DMS79 treated with DMSO at 0.1 percent for 48 hours (cell line): ENCODE results near the gene RYR3.

Source experiments
- DNase-seq: peaks from one replicate; lab custom pipeline; 2025; lab: John Stamatoyannopoulos, UW

RYR3 gene

GRCh38 chr15:33649217-33649933 lies 338.6 kb downstream of the RYR3 start:
- no peak for DNase-seq

GRCh38 chr15:33654860-33655259 lies 344.1 kb downstream of the RYR3 start:
- no peak for DNase-seq

GRCh38 chr15:33655488-33655887 lies 344.7 kb downstream of the RYR3 start:
- no peak for DNase-seq

GRCh38 chr15:33656168-33656567 lies 345.4 kb downstream of the RYR3 start:
- no peak for DNase-seq

- DNase-seq = no peak
Measured at GRCh38 chr15:33660151-33660550, 349.4 kb downstream of the RYR3 start.

- no peak for DNase-seq
Measured at GRCh38 chr15:33662014-33662413, 351.2 kb downstream of the RYR3 start.

- no peak for DNase-seq
Measured at GRCh38 chr15:33664947-33665346, 354.2 kb downstream of the RYR3 start.

- no peak for DNase-seq
Measured at GRCh38 chr15:33670567-33670966, 359.8 kb downstream of the RYR3 start.

GRCh38 chr15:33671456-33671855 lies 360.7 kb downstream of the RYR3 start:
- DNase-seq = no peak

GRCh38 chr15:33675246-33675645 lies 364.5 kb downstream of the RYR3 start:
- DNase-seq = no peak

GRCh38 chr15:33677238-33677830 lies 366.6 kb downstream of the RYR3 start:
- DNase-seq = no peak

GRCh38 chr15:33678176-33678575 lies 367.4 kb downstream of the RYR3 start:
- no peak for DNase-seq

GRCh38 chr15:33678602-33679001 lies 367.8 kb downstream of the RYR3 start:
- no peak for DNase-seq

GRCh38 chr15:33679061-33679460 lies 368.3 kb downstream of the RYR3 start:
- no peak for DNase-seq

GRCh38 chr15:33680336-33680735 lies 369.6 kb downstream of the RYR3 start:
- no peak for DNase-seq

GRCh38 chr15:33693166-33693800 lies 382.5 kb downstream of the RYR3 start:
- no peak for DNase-seq

GRCh38 chr15:33698126-33698525 lies 387.4 kb downstream of the RYR3 start:
- DNase-seq = no peak

GRCh38 chr15:33699145-33699544 lies 388.4 kb downstream of the RYR3 start:
- DNase-seq = no peak

- DNase-seq = no peak
Measured at GRCh38 chr15:33699691-33700447, 389.1 kb downstream of the RYR3 start.

GRCh38 chr15:33700695-33701303 lies 390.0 kb downstream of the RYR3 start:
- peak; percentile 8 for DNase-seq

GRCh38 chr15:33701304-33701696 lies 390.5 kb downstream of the RYR3 start:
- DNase-seq = no peak

- DNase-seq = no peak
Measured at GRCh38 chr15:33706173-33706572, 395.4 kb downstream of the RYR3 start.
